GM20431 (cell line): Measurements from ENCODE around the gene TAP1.
"Not testable (repeated sequence)": the region's sequence is repeated elsewhere in the genome, so short reads cannot be mapped to it uniquely, and the experiment has no call there.

Experiments
- in situ Hi-C: fragments of 300-500 bp; cut with MseI, MboI; formaldehyde crosslinking; loops from one replicate; pipeline ENCODE4 v1.15.0; 2020; ENCODE audit warnings: low sequenced_read_pairs; ENCODE audit not compliant: unreplicated experiment

TAP1 gene

DNA sequence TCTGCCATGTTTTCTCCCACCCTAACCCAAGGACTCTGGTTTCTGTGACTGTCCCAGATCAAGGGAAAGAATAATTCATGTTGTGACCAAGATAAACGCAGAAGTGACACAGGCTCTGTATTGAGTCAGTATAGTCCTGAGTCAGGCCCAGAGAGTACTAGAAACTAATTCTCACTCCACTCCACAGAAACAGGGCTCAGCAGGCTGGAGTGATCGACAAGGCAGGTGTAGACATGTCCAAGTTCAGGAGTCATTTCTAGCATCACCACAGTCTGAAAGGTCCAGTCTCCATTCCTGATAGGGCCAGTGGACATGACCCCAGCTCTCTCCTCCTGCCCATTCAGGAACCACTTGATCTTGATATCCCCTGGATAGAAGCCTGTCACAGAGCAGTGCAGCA is 39.4 kb downstream of the TAP1 start:
- in situ Hi-C loops: no loop called here

DNA sequence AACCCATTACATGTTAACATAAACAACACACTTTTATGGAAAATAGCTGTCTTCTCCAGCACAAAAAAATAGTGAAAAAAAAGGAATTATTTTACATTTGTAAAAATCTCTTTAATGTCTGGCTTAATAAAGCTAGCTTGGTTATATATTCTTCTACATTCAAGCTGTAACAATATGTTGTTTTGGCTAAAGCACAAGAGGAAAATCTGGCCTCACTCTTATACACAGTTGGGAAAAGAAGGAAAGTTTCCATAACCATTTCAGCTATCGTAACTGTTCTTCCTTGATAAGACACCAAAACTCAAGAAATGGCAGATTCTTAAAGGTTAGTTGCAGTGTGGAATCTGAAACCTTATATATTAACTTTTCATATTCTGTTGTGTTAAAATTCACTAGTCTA is 44.3 kb downstream of the TAP1 start:
- in situ Hi-C loops: no loop called here

GRCh38 chr6:32807020-32807580 is 46.4 kb downstream of the TAP1 start:
- in situ Hi-C loops: no loop called here

GRCh38 chr6:32805404-32805803 is 48.1 kb downstream of the TAP1 start:
- in situ Hi-C loops: not testable (repeated sequence)

DNA sequence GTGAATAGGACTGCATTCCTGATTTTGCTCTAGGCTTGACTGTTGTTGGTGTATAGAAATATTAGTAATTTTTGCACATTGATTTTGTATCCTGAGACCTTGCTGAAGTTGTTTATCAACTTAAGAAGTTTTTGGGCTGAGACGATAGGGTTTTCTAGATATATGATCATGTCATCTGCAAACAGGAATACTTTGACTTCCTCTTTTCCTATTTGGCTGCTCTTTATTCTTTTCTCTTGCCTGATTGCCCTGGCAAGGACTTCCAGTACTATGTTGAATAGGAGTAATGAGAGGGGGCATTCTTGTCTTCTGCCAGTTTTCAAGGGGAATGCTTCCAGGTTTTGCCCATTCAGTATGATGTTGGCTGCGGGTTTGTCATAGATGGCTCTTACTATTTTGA is 50.1 kb downstream of the TAP1 start:
- in situ Hi-C loops: no loop called here

DNA sequence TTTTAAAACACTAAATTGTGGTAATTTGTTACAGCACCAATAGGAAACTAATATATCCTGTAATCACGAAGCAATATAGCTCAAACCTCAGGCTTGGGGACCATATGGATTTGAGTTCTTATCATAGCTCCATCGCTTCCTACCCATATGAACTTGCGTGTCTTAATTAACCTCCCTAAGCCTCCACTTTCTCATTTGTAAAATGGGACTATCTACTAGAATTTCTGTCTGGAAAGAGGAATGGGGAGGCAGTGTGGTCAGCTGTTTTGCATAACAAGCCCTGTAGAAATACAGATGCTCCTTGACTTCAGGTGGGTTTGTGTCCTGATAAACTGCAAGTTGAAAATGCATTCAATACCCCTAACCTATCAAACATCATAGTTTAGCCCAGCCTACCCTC is 53.8 kb downstream of the TAP1 start:
- in situ Hi-C loops: loop anchor here (10.0 kb wide), 1 partner anchor 385 kb away; no protein-coding TSS in a partner anchor

GRCh38 chr6:32799168-32799567 is 54.3 kb downstream of the TAP1 start:
- in situ Hi-C loops: loop anchor here (10.0 kb wide), 1 partner anchor 384 kb away; no protein-coding TSS in a partner anchor

GRCh38 chr6:32796848-32797776 is 56.4 kb downstream of the TAP1 start:
- in situ Hi-C loops: loop anchor here (10.0 kb wide), 1 partner anchor 382 kb away; no protein-coding TSS in a partner anchor
